GM12801 (cell line): ENCODE measurements around the gene TARS3.

Experiments
- CTCF ChIP-seq: IDR thresholded peaks from one replicate; pipeline ENCODE4 v1.5.1; 2011; ENCODE audit warnings: control low read depth; ENCODE audit not compliant: insufficient read length; ENCODE audit errors: extremely low read depth

TARS3 gene

GRCh38 chr15:101657171-101657570, 67.1 kb downstream of the TARS3 start:
- no peak for TF ChIP-seq CTCF

DNA sequence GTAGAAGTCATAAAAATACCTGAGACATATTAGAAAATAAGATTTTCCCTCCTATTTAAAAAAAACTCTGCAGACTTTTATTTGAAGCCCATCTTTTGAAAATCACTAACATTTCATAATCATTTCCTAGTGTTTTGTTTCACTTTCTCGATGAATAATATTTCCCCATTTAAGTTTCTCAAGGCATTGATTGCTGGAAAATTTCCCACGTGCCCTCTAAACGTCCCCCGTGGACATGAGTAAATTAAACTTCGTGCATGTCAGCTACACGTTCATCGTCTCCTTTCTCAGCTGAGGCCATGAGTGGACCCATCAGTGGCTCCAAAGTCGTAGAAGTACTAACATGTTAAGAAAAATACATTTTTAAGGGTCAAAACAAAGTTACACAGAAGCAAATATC, 70.1 kb downstream of the TARS3 start:
- no peak for TF ChIP-seq CTCF

GRCh38 chr15:101652786-101653430, 71.4 kb downstream of the TARS3 start:
- no peak for TF ChIP-seq CTCF

DNA sequence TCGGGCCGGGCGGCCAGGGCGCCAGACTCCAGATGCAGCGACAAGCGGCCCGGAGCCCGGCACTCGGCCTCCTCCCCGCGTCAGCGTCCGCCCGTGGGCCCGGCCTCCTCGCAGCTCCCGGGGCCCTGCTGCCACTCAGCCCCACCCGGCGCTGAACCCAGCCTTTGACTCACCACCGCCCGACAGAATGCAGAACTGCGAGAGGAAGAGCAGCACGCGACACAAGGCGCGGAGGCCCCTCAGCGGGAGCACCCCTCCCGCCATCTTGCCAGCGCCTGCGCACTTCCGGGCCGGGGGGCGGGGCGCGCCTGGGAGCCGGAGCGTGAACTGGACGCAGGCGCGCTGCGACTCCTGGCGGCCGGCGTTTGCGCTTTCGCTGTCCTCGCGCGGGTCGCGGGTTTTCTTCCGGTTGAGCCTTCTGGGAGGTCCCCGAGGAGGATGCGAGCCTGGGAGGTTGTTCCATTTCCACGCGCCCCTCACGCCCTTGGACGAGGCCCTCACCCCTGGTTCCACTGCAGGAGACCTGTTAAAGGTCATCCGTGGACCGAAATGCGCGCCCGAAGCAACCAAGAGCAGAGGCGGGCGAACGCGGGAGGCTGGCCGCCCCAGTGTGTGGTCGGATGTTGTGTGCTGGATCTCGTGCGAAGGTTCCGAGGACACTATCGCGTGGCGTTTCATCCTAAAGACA, 72.0 kb downstream of the TARS3 start, which contains the start of gene TM2D3:
Gene TM2D3 (minus strand): TSS at position 284 of the 688 bp plus-strand sequence. CDS start 20 bp downstream, at position 264.
- TF ChIP-seq CTCF: no peak

DNA sequence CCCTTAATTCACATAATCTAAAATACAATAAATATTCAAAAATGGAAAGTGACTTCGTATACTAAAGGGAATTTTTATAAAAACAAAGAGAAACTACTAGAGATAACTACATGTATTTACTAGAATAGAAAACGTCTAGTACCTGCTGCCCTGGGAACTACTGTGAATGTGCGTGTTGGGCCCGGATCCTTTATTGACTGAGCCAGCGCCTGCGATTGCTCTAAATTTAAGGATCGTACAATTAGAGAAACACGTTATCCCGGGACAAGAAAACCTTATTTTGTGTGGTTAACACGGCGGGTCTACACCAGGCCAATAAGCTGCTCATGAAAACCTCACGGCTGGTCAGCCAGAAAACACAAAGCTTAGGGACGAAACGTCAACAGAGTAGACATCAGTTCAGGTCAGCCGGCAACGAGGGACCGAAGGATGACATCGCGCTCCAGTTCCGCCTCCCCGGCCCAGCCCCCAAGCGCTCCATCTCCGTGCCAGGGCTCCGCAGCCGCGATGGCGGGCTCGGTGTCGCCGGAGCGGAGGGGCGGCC, 72.6 kb downstream of the TARS3 start:
- no peak for TF ChIP-seq CTCF

DNA sequence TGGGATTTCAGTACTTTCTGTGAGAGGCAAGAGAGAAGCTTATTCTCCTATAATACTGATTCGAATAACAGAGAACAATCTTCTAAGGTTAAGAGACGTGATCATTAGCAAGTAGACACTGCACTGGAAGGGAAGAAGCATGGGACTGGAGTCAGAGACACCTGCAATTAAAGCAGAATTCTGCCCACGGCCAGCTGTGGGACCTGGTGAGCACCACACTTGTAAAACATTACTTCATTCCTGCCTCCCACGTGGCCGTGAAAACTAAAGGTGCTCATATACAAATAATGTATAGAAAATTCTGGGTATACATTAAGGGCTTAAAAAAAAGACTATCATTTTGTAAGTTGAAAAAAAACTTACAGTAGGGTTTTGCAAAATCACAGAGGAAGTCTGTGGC, 74.1 kb downstream of the TARS3 start:
- no peak for TF ChIP-seq CTCF

DNA sequence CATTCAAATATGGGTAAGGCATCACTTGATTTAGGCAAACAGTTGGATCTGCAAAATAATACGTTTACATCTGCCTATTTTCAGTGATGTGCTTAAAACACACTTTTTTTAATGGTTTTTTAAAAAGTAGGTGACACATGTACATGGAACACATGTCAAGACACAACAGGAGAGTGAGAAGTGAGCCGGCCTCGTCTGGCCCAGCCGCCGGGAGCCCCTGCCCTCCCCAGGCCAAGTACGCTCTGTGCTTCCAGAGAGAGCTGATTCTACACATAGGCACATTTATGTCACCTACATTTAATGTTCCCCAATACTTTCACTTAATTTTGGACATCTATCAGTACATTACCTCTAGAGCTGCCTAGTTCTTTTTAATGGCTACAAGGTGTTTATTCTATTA, 75.9 kb downstream of the TARS3 start:
- TF ChIP-seq CTCF: no peak
